ENCODE measurements around the gene MEIS1.

Gene MEIS1

DNA sequence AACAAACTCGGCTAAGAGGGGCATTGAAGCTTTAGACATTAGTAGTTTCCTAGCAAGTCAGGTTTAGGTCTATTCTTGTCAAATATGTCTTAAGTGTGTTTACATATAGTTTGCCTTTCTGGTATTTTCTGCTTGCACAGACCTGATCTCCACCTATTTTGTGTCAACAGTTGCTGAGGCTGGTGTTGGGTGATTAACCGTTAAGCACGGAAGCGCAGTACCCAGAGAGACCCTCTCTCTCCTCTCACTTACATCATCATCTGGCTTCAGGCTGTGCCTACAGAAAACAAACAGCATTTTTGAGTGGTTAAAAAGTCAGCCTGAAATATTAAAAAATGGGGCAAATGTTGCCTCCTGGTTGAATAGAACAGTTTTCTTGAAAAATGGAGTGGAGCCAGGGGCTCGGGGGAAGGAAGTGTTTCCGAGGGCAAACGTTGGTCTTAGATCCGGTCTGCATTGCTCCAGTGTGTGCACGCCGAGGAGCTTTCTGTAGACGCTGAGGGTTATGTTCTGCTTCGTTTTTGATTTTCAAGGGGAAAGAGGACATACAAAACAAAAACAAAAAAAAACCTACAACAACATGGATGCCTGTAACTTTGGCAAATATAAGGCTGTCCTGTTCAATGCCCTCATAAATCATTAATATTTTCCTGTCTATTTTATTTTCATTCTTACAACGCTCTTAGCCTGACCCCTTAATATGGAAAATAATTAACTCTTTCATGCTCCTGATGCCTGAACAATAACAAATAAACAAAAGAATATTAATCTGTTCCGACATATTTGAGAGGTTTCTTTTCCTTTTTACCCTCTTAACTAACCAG, 120.8 kb downstream of the MEIS1 start:
- peaks cover 7% of the 10 kb centered on the region for H3K27me3 ChIP-seq
- H3K27ac ChIP-seq, result no peak overlapping the region
- TF ChIP-seq, protein P1, sequence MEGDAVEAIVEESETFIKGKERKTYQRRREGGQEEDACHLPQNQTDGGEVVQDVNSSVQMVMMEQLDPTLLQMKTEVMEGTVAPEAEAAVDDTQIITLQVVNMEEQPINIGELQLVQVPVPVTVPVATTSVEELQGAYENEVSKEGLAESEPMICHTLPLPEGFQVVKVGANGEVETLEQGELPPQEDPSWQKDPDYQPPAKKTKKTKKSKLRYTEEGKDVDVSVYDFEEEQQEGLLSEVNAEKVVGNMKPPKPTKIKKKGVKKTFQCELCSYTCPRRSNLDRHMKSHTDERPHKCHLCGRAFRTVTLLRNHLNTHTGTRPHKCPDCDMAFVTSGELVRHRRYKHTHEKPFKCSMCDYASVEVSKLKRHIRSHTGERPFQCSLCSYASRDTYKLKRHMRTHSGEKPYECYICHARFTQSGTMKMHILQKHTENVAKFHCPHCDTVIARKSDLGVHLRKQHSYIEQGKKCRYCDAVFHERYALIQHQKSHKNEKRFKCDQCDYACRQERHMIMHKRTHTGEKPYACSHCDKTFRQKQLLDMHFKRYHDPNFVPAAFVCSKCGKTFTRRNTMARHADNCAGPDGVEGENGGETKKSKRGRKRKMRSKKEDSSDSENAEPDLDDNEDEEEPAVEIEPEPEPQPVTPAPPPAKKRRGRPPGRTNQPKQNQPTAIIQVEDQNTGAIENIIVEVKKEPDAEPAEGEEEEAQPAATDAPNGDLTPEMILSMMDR (IDR thresholded peaks at IDR 0.05), result no peak
- H3K4me1 ChIP-seq (ENCODE audit: control insufficient read depth in 1 of 2, insufficient read depth in 1 of 2, low read depth in 1 of 2, low read length in 1 of 2), result peaks cover 0 to 14% of the 10 kb centered on the region in 2 experiments
- H3K9me3 ChIP-seq, result no peaks in the 10 kb centered on the region
- H3K36me3 ChIP-seq, result no peaks in the 10 kb centered on the region
- H3K4me3 ChIP-seq (ENCODE audit: low read depth in 1 of 2, low read length in 1 of 2), result no peak overlapping the region

DNA sequence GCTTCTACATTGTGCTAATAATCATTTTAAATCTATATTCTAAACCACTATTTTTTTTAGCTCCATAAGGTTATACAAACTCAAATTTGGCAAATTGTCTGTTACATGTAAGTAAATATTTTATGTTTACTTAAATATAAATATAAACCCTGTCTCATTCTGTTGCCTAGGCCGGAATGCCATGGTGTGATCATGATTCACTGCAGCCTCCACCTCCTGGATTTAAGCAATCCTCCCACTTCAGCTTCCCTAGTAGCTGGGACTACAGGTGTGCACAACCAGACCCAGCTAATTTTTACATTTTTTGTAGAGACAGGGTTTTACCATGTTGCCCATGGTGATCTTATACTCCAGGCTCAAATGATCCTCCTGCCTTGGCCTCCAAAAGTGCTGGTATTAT, 124.7 kb downstream of the MEIS1 start:
- Histone ChIP-seq H3K9me3 (no peaks in the 10 kb centered on the region), H3K27ac (no peak overlapping the region), H3K36me3 (no peaks in the 10 kb centered on the region), H3K4me3 (ENCODE audit: low read depth in 1 of 2, low read length in 1 of 2) (no peak overlapping the region), H3K4me1 (ENCODE audit: control insufficient read depth in 1 of 2, insufficient read depth in 1 of 2, low read depth in 1 of 2, low read length in 1 of 2) (peaks cover 0 to 14% of the 10 kb centered on the region in 2 experiments), H3K27me3 (peaks cover 7% of the 10 kb centered on the region)
- TF ChIP-seq, protein P1 (IDR thresholded peaks at IDR 0.05), result no peak

DNA sequence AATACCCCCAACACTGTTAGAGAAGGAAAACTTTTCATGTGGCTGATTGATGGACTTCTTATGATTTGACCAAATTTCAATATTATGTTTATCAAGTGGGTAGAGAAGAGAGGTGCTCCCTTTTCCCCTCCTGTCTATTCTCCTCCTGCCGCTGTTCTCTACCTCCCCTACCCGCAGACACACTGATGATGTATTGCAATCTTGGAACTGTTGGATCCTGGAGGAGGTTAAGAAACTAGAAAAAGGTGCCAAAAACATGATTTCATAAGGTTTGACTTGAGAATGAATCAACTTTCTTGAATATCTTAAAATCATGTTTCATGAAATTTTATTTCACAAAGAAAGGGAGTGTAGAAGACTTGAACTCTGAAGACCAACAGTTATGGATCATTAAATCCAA, 125.8 kb downstream of the MEIS1 start:
- TF ChIP-seq, protein P1 (IDR thresholded peaks at IDR 0.05), result no peak

DNA sequence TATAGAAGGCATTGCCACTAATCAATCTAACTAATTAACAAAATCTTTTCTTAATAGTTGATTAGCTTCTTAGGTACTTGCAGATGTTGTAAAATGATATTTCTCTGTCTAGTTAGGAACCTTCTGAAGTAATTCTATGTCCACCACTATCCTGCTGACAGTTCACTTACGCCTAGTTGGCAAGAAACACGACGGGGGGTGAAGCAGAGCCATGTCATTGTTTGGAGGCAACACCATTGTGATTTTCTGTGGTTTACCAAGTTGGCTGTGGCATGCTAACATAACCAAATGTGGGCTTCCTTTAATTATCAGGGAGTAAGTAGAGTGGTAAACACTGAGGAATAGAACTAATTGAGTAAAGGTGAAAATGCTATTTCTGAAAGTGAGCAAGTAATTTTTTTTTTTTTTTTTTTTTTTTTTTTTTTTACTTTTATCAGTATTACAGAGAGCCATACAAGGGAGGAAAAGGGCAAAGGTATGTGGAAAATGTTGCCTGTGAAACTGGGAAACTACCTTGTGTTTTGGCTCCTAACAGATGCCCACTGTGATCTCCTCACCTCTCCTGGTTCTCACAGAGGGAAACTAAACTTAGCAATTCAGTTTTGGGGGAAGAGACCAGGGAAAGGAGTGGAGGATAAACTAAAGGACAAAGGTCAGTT, 126.8 kb downstream of the MEIS1 start:
- Histone ChIP-seq H3K4me3 (ENCODE audit: low read depth in 1 of 2, low read length in 1 of 2) (no peak overlapping the region), H3K4me1 (ENCODE audit: control insufficient read depth in 1 of 2, insufficient read depth in 1 of 2, low read depth in 1 of 2, low read length in 1 of 2) (no peaks in the 10 kb centered on the region), H3K36me3 (no peaks in the 10 kb centered on the region), H3K27me3 (no peaks in the 10 kb centered on the region), H3K9me3 (no peaks in the 10 kb centered on the region), H3K27ac (no peak overlapping the region)
- TF ChIP-seq, protein P1 (IDR thresholded peaks at IDR 0.05), result no peak

More for the DNA sequence above, 125.8 kb downstream of the MEIS1 start:
- H3K36me3 ChIP-seq, result no peaks in the 10 kb centered on the region
- H3K4me3 ChIP-seq (ENCODE audit: low read depth in 1 of 2, low read length in 1 of 2), result no peak overlapping the region
- peaks cover 0 to 9% of the 10 kb centered on the region in 2 experiments for H3K4me1 ChIP-seq (ENCODE audit: control insufficient read depth in 1 of 2, insufficient read depth in 1 of 2, low read depth in 1 of 2, low read length in 1 of 2)
- no peaks in the 10 kb centered on the region for H3K9me3 ChIP-seq
- H3K27me3 ChIP-seq, result peaks cover 1% of the 10 kb centered on the region
- no peak overlapping the region for H3K27ac ChIP-seq

DNA sequence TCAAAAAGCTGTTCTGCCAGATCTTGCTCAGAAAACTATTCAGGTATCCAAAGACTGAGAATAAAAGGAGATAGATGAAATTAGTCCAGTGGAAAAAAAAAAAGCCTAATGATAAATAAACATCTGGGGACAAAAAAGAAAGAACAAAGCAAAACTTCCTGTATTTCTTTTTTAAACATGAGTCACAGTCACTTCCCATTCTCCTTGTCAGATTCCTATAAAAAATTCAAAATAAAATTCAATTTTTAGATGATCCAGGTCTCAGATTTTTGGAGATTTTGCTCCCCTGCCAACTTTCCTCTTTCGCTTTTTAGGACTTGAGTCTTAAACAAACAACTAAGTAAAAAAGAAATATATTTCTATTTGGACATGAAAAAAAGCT, 127.4 kb downstream of the MEIS1 start:
- no peaks in the 10 kb centered on the region for H3K36me3 ChIP-seq
- TF ChIP-seq, protein P1 (IDR thresholded peaks at IDR 0.05), result no peak
- H3K9me3 ChIP-seq, result no peaks in the 10 kb centered on the region
- H3K4me1 ChIP-seq (ENCODE audit: control insufficient read depth in 1 of 2, insufficient read depth in 1 of 2, low read depth in 1 of 2, low read length in 1 of 2), result no peaks in the 10 kb centered on the region
- no peak overlapping the region for H3K4me3 ChIP-seq (ENCODE audit: low read depth in 1 of 2, low read length in 1 of 2)
- H3K27me3 ChIP-seq, result no peaks in the 10 kb centered on the region
- H3K27ac ChIP-seq, result no peak overlapping the region
